ENCODE results near the gene PHYHD1.

DNA sequence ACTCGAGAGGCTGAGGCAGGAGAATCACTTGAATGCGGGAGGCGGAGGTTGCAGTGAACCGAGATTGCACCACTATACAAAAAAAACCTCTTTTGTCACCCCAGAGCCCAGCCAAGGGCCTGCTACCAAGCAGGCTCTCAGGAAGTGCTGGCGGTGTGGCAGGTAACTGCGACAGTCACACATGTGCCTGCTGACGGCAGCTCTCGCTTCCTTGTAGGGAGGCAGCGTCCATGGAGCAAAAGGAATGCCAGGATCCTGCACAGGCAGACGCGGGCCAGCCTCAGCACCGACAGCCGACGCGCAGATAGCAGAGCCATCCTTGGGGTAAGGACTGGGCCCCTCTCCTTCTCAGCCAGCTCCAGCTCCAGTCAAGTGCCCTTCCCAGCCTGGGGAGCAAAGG is 35.0 kb upstream of the PHYHD1 start:
- no peak for TF ChIP-seq POLR2A (IDR thresholded peaks at IDR 0.05)
- TF ChIP-seq, protein P1, sequence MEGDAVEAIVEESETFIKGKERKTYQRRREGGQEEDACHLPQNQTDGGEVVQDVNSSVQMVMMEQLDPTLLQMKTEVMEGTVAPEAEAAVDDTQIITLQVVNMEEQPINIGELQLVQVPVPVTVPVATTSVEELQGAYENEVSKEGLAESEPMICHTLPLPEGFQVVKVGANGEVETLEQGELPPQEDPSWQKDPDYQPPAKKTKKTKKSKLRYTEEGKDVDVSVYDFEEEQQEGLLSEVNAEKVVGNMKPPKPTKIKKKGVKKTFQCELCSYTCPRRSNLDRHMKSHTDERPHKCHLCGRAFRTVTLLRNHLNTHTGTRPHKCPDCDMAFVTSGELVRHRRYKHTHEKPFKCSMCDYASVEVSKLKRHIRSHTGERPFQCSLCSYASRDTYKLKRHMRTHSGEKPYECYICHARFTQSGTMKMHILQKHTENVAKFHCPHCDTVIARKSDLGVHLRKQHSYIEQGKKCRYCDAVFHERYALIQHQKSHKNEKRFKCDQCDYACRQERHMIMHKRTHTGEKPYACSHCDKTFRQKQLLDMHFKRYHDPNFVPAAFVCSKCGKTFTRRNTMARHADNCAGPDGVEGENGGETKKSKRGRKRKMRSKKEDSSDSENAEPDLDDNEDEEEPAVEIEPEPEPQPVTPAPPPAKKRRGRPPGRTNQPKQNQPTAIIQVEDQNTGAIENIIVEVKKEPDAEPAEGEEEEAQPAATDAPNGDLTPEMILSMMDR (IDR thresholded peaks at IDR 0.05), result no peak

Measured in body of pancreas (tissue), 4 donors.